CD4-positive, alpha-beta T cell treated with Interleukin-17A for 1 hour (primary cell): ENCODE results near the gene VKORC1.

Source experiments
- DNase-seq: peaks from one replicate; pipeline ENCODE4 v3.0.0-alpha.2; 2020

Gene VKORC1

DNA sequence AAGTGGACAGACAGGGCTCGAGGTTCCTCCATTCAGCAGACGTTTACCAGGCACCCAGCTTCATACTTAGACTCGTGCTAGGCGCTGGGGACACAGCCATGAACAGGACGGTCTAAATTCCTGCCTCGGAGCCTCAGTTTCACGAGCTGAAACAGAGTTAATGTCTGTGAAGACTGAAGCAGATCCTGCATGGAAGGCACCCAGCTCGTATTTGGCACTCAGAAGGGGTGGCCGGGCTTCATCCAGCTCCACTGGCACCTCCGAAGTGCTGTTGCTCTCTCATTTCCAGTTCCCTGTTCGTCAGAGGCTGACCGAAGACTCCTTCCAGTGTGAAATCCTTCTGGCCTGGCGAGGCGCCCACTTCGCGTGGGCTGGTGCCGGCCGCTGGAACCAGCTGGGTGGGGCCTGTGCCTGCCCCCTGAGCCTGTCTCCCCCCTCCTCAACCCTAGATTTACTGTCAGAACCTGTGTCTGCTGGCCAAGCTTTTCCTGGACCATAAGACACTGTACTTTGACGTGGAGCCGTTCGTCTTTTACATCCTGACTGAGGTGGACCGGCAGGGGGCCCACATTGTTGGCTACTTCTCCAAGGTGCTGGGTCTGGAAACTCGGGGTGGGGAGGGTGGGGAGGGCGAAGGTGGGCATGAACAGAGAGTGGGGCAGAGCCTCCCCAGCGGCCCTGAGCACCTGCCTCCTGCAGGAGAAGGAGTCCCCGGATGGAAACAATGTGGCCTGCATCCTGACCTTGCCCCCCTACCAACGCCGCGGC is 35.2 kb upstream of the VKORC1 start:
- DNase-seq, result no peak

DNA sequence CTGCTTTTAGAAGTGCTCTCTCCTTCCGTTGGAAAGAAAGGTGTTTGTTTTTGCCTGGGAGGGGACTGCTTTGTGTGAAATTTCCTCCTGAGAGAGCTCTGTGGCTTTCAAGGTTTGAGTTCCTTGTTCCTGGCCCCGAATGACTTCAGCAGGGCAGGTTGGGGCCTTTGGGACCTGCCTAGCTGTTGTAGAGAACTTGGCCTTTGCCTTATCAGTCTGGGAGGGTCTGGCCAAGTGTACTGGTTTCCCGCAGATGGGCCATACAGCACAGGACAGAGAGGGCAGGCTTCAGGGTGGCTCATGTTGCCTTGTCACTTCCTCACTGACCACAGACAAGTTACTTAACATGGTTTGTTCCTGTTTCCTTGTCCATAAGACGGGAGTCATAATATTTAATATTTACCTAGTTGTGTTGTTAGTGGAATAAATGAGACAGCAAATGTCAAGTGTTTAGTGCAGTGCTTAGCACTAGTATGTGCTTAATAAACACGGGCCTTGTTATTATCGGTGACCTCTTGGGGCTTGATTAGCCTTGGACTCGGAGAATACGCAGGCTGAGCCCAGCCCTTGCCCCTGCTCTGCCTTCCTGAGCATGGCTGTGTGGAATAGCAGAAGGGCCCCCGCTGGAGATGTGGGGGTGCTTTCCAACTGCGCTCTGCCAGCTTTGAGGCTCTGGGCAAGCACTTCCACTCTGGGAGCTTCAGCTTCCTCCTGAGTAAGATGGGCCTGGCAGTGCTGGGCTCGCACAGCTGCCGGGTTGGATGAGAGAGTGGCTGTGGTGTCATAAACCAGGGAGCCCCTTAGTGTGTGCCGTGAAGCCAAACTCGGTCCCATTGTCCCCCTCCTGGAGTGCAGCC is 34.3 kb upstream of the VKORC1 start:
- DNase-seq, result peak; percentile 42

DNA sequence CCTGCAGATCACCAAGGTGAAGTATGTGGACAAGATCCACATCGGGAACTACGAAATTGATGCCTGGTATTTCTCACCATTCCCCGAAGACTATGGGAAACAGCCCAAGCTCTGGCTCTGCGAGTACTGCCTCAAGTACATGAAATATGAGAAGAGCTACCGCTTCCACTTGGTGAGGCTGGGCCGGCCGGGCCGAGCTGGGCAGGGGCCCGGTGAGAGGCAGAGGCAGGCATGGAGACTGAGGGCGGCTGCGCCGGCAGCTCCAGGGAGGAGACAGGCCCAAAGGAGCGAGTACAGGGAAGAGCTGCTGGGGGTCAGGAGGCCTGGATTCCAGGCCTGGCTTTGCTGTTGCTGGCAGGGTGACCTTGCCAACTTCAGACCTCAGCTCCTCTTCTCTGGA is 32.6 kb upstream of the VKORC1 start:
- DNase-seq, result no peak

DNA sequence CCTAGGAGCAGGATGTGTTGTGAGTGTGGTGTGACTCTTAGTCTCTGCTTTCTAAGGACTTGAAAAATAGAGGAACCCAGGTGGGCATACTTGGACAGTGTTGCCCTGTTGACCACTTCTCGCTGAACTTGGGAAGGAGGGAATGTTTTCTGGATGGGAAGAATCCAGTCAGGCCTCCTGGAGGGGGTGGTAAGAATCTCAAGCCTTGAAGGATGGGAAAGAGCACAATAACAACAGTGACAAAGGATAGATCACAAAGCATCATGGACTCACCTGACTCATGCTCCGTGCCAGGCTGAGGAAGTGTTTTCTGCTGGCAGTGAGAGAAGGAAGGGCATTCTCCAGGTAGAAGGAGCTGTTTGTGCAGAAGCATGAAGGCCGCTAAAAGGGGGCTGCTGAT is 31.2 kb upstream of the VKORC1 start:
- no peak for DNase-seq

DNA sequence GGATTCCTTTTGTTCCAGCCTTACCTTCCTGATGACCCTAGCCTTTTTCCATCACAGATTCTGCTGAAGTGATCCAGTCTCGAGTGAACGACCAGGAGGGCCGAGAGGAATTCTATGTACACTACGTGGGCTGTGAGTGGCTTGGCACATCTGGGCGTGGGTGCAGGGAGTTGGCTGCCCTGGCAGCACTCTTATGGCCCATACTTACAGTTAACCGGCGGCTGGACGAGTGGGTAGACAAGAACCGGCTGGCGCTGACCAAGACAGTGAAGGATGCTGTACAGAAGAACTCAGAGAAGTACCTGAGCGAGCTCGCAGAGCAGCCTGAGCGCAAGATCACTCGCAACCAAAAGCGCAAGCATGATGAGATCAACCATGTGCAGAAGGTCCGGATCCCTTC is 25.5 kb upstream of the VKORC1 start:
- no peak for DNase-seq

DNA sequence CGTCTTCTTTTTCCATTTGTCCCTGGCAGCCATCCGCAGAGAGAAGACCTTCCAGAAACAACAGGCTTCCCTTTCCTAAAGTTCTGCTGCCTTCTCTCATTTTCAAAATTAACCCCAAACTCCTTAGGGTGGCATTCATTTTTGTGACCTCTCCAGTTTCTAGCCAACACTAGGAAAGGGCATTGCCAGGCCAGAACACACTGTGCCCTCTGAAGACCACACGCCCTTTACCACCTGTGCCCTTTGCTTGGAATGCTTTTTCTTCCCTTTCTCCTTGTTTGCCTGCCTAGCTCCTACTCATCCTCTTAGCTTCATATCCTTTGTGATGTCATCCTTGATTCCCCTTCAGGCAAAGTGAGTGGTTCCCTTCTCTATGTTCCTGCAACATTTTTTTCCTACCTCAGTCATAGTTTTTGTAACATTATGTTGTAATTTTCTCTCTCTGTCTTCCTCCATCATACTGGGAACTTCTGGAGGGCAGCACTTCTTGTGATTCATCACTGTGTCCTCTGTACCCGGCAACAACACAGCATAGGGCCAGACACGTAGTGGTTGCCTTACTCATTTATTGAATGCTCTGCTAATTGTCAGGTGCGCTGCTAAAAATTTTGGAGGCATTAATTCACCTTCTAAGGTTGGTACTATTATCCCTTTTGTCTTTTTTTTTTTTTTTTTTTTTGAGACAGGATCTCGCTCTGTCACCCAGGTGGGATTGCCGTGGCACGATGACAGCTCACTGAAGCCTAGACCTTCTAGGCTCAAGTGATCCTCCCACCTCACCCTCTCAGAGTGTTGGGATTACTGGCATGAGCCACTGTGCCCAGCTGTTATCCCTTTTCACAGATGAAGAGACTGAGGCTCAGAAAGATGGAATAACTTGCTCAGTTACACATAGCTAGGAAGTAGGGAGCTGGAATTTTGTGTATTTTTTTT is 23.9 kb upstream of the VKORC1 start:
- DNase-seq, result no peak

DNA sequence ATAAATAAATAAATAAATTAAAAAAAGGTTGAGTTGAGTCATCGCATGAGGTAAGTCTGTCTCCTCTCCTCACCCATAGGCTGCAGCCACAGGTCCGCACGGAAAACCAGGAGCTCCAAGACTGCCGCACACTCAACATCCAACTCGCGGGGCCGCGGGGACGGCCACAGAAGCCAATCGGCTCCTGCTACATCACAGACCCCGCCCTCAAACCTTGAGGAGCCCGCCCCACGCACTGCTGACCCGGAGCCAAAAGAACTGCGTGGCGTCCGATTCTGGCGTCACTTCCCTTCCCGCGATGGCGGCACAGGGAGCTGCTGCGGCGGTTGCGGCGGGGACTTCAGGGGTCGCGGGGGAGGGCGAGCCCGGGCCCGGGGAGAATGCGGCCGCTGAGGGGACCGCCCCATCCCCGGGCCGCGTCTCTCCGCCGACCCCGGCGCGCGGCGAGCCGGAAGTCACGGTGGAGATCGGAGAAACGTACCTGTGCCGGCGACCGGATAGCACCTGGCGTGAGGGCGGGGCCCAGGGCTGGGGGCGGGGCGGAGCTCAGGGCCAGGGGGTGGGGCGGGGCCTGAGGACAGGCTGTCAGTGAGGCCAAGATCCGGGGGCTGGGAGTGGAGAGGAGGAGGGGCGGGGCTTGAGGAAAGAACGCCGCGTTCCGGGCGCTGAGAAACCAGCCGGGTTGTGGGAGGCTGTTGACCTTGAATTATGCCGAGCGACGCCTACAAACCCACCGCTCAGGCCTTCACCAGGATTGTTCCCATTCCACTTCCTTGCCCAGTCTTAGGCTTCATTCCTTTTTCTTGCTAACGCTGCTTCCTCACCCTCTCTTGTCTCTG is 23.0 kb upstream of the VKORC1 start, which contains the start of gene KAT8:
TSS of gene KAT8 (plus strand) at position 281 of the 839 bp plus-strand sequence. CDS start at position 299, 18 bp downstream.
- peak; percentile 98 for DNase-seq

DNA sequence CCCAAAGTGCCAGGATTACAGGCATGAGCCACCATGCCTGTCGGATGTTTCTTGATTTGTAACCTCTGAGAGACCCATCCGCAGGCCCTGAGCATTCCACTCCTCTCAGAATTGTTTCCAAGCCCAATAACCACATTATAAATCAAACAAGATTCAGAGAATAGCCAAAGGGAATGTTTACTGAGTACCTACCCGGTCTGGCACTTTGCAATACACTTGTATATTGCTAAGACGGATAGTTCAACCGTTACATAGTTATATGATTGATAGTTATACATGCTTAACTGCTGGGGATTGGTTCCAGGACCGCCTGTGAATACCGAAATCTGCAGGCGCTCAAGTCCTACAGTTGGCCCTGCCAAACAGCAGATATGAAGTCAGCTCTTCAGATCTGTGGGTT is 19.9 kb upstream of the VKORC1 start:
- DNase-seq, result no peak

DNA sequence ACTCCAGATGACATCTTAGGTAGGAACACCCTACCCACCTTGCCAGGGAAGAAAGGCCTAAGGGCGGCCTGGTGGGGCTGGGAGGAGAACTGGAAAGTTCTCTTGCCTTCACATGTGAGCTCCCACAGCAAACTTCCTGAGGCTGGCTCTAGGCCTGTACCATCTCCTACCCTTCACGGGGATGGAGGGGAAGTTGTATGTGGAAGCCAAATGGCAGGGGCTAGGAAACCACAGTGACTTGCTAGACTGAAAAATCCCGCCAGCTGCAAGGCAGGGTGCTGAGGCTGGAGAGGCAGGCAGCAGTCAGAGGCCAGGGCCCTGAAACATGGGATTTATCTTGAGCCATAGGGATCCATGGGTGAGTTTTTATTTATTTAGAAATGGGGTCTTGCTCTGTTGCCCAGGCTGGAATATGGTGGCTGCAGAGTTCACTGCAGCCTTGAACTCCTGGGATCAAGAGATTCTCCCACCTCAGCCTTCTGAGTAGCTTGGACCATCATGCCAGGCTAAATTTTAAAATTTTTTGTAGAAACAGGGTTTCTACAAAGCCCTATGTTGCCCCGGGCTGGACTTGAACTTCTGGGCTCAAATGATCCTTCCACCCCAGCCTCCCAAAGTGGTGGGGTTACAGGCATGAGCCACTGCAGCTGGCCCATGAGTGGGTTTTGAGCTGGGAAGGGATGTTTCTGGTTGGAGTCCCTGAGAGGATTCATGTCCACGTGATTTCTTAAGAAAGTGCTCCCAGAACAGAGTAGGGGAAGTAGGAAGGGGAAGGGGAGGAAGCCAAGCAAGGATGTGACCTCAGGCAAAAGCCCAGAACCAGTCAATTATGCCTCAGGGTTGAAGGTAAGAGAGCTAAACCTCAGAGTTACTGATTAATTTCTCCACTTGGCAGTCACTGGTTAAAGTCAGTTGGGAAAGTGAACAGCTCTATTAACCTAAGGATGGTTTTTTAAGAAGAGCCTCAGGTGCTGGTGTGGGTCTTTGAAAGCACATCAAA is 18.8 kb upstream of the VKORC1 start:
- no peak for DNase-seq

DNA sequence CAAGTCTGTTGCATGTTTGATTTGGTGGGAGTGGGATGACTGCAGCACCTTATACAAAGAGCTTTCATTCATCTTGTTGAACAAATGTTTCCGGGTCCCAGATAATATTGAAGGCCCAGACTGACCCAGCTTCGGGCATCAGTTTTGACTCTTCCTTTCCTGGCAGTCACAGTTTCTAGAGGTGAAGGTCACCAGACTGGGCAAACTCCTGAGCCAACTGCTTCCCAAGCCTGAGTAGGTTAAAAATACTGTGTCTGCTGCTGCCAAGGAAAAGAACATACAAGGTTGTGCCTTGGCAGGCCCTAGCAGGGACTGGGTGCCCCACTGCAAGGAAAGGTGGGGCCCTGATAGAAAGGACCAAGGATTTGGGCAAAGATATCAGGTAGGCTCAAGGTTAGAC is 18.1 kb upstream of the VKORC1 start:
- no peak for DNase-seq

DNA sequence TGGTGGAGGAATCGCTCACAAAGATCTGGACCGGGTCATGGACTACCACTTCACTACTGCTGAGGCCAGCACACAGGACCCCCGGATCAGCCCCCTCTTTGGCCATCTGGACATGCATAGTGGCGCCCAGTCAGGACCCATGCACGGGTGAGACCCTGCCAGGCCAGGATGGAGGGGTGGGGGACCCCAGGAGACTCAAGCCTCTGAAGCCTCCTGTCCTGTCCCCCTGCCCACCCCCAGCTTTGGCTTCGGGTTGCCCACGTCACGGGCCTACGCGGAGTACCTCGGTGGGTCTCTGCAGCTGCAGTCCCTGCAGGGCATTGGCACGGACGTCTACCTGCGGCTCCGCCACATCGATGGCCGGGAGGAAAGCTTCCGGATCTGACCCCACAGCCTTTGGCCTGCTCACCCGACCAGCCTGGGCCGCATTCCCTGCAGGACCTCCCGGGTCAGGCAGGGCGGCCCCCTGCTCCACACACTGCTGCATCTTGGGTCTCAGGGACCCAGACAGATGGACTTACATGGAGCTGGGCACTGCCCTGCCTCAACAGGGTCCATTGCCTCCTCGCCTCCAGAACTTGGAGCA is 17.4 kb upstream of the VKORC1 start:
- no peak for DNase-seq

DNA sequence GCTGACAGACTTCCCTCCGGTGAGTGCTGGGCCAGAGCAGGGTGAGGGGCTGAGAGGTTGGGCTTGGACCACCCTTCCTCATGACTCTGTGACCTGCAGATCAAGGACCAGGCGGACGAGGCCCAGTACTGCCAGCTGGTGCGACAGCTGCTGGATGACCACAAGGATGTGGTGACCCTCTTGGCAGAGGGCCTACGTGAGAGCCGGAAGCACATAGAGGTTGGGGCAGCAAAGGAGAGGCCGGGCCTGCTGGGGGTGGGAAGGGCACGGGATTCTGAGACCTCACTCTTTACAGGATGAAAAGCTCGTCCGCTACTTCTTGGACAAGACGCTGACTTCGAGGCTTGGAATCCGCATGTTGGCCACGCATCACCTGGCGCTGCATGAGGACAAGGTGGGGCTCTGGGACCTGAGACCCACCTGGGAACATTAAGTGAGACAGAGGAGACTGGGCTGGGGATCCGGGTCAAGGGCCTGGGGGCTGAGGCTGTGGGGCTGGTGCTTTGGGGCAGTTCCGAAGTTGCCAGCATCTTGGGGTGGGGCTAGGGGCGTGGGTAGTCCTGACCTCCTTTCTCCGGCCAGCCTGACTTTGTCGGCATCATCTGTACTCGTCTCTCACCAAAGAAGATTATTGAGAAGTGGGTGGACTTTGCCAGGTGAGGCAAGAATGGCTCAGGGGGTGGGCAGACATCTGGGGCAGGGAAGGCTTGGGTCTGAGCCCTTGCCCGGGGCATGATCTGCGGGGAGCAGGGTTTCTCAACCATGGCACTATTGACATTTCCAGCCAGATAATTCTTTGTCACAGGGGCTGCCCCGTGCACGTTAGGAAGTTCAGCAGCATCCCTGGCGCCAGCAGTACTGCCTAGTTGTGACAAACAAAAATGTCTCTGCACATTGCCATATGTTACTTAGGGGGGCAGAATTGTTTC is 15.8 kb upstream of the VKORC1 start:
- DNase-seq, result no peak

DNA sequence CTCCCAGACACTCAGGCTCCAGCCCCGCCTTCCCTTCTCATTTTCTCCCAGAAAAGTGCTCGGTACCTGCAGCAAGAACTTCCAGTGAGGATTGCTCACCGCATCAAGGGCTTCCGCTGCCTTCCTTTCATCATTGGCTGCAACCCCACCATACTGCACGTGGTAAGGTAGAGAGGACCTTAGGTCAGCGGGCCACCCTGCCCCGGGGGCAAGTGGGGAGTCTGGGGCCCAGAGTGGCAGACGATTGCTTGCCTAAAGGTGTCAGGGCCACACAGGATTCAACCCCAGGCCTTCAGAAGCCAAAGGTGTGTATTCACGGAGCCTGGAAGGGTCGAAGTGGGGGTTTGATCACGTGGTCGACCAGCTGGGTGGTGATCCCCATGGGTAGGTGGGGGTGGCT is 15.0 kb upstream of the VKORC1 start:
- no peak for DNase-seq

DNA sequence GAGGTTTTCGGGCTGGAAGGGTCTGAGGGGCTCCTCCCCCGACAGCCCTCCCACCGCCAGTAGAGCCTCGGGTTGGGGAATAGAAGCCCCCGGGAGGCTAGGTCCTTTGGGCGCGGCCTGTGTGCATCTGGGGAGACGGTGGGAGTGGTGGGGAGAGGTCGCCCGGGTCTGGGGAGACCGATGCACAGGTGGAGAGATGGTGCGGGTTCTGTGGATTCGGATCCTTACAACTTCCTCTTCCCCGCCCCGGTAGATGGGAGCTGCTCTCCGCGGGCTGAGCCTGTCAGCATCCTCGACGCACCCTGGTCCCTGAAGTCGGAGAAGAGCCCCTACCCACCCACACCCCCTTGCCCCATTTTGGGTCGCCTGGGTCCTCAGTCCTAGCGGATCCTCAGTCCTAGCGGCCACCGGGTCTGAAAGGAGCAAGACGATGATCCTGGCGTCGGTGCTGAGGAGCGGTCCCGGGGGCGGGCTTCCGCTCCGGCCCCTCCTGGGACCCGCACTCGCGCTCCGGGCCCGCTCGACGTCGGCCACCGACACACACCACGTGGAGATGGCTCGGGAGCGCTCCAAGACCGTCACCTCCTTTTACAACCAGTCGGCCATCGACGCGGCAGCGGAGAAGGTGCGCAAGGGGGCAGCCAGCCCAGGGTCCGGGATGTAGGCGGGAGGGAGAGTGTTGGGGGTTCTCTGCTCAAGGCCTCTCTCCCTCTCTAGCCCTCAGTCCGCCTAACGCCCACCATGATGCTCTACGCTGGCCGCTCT is 14.4 kb upstream of the VKORC1 start:
- DNase-seq, result no peak

DNA sequence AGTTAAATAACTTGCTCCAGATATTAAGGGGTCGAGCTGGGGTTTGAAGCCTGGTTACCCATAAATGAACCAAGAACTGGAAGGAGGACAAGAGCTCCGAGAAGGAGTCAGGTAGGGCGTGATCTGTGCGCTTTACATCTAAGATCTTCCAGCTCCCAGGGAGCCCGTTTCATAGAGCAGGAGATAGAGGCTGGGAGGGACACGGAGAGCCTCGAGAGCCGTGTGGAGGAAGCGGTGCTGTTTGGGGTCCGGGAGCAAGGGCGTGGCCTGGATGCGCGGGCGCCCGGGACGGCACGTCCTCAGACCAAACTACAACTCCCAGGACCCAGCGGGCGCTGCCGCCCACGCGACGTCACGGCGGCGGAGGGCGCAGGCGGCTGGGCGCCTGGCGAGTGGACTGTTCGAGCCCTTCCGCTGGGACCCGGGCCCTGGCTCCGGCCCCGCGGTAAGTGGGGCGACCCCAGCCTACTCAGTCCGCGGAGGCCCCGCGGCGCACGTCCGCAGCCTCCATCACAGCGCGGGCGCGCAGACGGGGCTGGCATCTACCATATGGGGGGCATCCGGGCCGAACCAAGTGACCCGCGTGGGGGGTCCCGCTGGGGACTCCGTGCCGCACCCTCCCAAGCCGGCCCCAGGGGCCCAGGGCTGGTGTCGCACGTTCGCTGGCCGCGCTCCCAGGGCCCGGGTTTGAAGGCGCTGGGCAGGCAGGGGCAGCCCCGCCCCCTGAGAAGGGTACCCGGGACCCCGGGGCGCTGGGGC is 13.6 kb upstream of the VKORC1 start, which contains the start of gene BCKDK:
TSS of gene BCKDK (plus strand) at position 352 of the 759 bp plus-strand sequence. CDS start 838 bp downstream, outside the sequence.
- DNase-seq, result peak; percentile 65

DNA sequence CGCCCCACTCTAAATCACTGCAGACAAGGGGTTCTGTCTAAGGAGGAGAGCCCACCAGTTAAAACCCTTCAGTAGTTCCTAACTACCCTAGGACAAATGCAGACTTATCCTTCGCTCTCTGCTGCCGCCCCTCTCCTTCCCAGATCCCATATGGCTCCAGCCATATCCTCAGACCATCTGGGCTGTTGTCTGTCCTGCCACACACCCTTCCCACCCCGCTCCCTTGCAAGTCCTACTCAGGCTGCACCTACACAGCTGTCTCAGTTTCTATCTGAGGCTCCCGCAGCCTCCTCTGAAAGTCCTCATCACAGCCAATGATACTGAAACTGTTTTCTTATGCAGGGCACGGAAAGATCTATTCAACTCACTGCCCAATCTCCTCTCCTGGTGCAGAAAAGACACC is 12.9 kb upstream of the VKORC1 start:
- DNase-seq, result no peak
